GM23338 (cell line): ENCODE measurements around the gene SEC16A. TPM values are rescaled to one million over a fixed set of nuclear protein-coding genes. Genes with fewer than 3 reads are reported as not detected.
A peak's percentile ranks its signal among the peaks of the same experiment; 100 is the strongest.

Experiments used
- ATAC-seq: fragments of 200-7000 bp; cut with Tn5 transposase; 3 replicates; pipeline ENCODE4 v1.9.1; 2020
- DNase-seq: peaks from one replicate; pipeline ENCODE4 v3.0.0-alpha.2; 2015; ENCODE audit warnings: low spot score
- H2AFZ ChIP-seq: fragments of 200-600 bp; sonication (generic); 2 replicates; pipeline ENCODE4 v1.8.0; 2016; ENCODE audit warnings: antibody characterized with exemption, mild to moderate bottlenecking, moderate library complexity
- H3F3A ChIP-seq: fragments of 200-600 bp; sonication (generic); replicated peaks from 2 replicates; pipeline ENCODE4 v1.8.0; 2017; ENCODE audit warnings: antibody characterized with exemption, mixed run types, low read depth
- H3K27ac ChIP-seq: fragments of 200-600 bp; sonication (generic); 2 replicates; pipeline ENCODE4 v1.6.1; 2016; ENCODE audit warnings: low read depth
- H3K27me3 ChIP-seq: fragments of 200-600 bp; sonication (generic); 2 replicates; pipeline ENCODE4 v1.8.0; 2016; ENCODE audit warnings: mild to moderate bottlenecking, mixed run types, moderate library complexity; ENCODE audit not compliant: insufficient read depth
- H3K36me3 ChIP-seq: fragments of 200-600 bp; sonication (generic); 2 replicates; pipeline ENCODE4 v1.8.0; 2016; ENCODE audit warnings: mild to moderate bottlenecking; ENCODE audit not compliant: insufficient read depth
- H3K4me1 ChIP-seq: fragments of 200-600 bp; sonication (generic); 2 replicates; pipeline ENCODE4 v1.8.0; 2016; ENCODE audit warnings: mild to moderate bottlenecking, moderate library complexity; ENCODE audit not compliant: insufficient read depth
- H3K4me2 ChIP-seq: fragments of 200-600 bp; sonication (generic); 2 replicates; pipeline ENCODE4 v1.7.1; 2017; ENCODE audit warnings: mixed run types
- H3K4me3 ChIP-seq: fragments of 200-600 bp; sonication (generic); 2 replicates; pipeline ENCODE4 v1.6.1; 2016; ENCODE audit warnings: mixed run types
- H3K79me2 ChIP-seq: fragments of 200-600 bp; sonication (generic); replicated peaks from 2 replicates; pipeline ENCODE4 v1.8.0; 2017; ENCODE audit warnings: mild to moderate bottlenecking; ENCODE audit not compliant: insufficient read depth
- H3K9me2 ChIP-seq: fragments of 200-600 bp; sonication (generic); 2 replicates; pipeline ENCODE4 v1.8.0; 2017; ENCODE audit not compliant: insufficient read depth
- H4K20me1 ChIP-seq: fragments of 200-600 bp; sonication (generic); replicated peaks from 2 replicates; pipeline ENCODE4 v1.8.0; 2017; ENCODE audit warnings: mild to moderate bottlenecking; ENCODE audit not compliant: insufficient read depth
- H3K27ac Mint-ChIP-seq: 2 replicates; pipeline ENCODE4 v1.8.0; 2020; ENCODE audit warnings: inconsistent platforms, mild to moderate bottlenecking, moderate library complexity, mixed read lengths
- H3K27me3 Mint-ChIP-seq: 3 replicates; pipeline ENCODE4 v1.8.0; 2022; ENCODE audit warnings: low read depth, mild to moderate bottlenecking, moderate library complexity, mixed read lengths, inconsistent platforms; ENCODE audit not compliant: insufficient read depth, poor library complexity
- H3K36me3 Mint-ChIP-seq: 3 replicates; pipeline ENCODE4 v1.8.0; 2021; ENCODE audit warnings: low read depth, mild to moderate bottlenecking, inconsistent platforms, moderate library complexity, mixed read lengths
- H3K4me1 Mint-ChIP-seq: 3 replicates; pipeline ENCODE4 v1.8.0; 2020; ENCODE audit warnings: mild to moderate bottlenecking, inconsistent platforms, mixed read lengths
- H3K4me3 Mint-ChIP-seq: 3 replicates; pipeline ENCODE4 v1.8.0; 2021; ENCODE audit warnings: moderate library complexity, mild to moderate bottlenecking, inconsistent platforms, mixed read lengths
- H3K9me3 Mint-ChIP-seq: 3 replicates; pipeline ENCODE4 v1.8.0; 2020; ENCODE audit warnings: moderate library complexity, mild to moderate bottlenecking, inconsistent platforms, mixed read lengths
- CREB1 ChIP-seq: fragments of 250-450 bp; sonication (Bioruptor Pico); IDR thresholded peaks from 2 replicates; pipeline ENCODE4 v1.5.0; 2020; ENCODE audit warnings: low read depth, mild to moderate bottlenecking, moderate library complexity
- ETS1 ChIP-seq: IDR thresholded peaks from 2 replicates; pipeline ENCODE4 v1.6.1; 2016; ENCODE audit warnings: antibody characterized with exemption
- EZH2 ChIP-seq: fragments of 200-600 bp; sonication (generic); IDR thresholded peaks from one replicate; pipeline ENCODE4 v1.8.0; 2017; ENCODE audit warnings: antibody characterized with exemption, mild to moderate bottlenecking, low read depth; ENCODE audit not compliant: unreplicated experiment
- EZH2phosphoT487 ChIP-seq: fragments of 200-600 bp; sonication (generic); IDR thresholded peaks from one replicate; pipeline ENCODE4 v1.8.1; 2018; ENCODE audit warnings: antibody characterized with exemption; ENCODE audit not compliant: unreplicated experiment
- JUNB ChIP-seq: IDR thresholded peaks from one replicate; pipeline ENCODE4 v1.6.1; 2016; ENCODE audit warnings: antibody characterized with exemption; ENCODE audit not compliant: unreplicated experiment
- NANOG ChIP-seq: IDR thresholded peaks from 2 replicates; pipeline ENCODE4 v1.6.1; 2016; ENCODE audit warnings: antibody characterized with exemption, borderline replicate concordance
- POLR2AphosphoS5 ChIP-seq: IDR thresholded peaks from 2 replicates; pipeline ENCODE4 v1.6.1; 2016; ENCODE audit warnings: antibody characterized with exemption, low read depth
- REST ChIP-seq: IDR thresholded peaks from one replicate; pipeline ENCODE4 v1.6.1; 2018; ENCODE audit warnings: antibody characterized with exemption; ENCODE audit not compliant: unreplicated experiment
- ZNF114 ChIP-seq: fragments of 250-450 bp; sonication (Bioruptor Pico); IDR thresholded peaks from 2 replicates; pipeline ENCODE4 v1.5.0; 2020; ENCODE audit warnings: mild to moderate bottlenecking, moderate library complexity
- ZNF331 ChIP-seq: fragments of 250-450 bp; sonication (Bioruptor Pico); IDR thresholded peaks from 2 replicates; pipeline ENCODE4 v1.5.0; 2020; ENCODE audit warnings: low read depth, mild to moderate bottlenecking, moderate library complexity
- ZNF462 ChIP-seq: fragments of 250-450 bp; sonication (Bioruptor Pico); IDR thresholded peaks from 2 replicates; pipeline ENCODE4 v1.5.0; 2020; ENCODE audit warnings: mild to moderate bottlenecking, moderate library complexity
- polyA plus RNA-seq: library from polyadenylated mRNA; unstranded; fragments of >200 nt; fragmentation: Nextera tagmentation; extraction: Ambion mirVana; gene quantifications from 2 replicates; pipeline ENCODE4 v1.2.1, GENCODE V29; 2016
- total RNA-seq: library from RNA; depleted of rRNA; stranded (reverse); fragments of >200 nt; shearing (Covaris generic); gene quantifications from 2 replicates; pipeline ENCODE4 v1.2.3, GENCODE V29; 2014

Gene SEC16A
- total and polyA plus RNA-seq, 2 experiments from 2014 or later: 34.0 to 59.2 TPM

GRCh38 chr9:136489731-136490130, 6.9 kb upstream of the SEC16A start:
- H3K4me1 ChIP-seq: no peaks in the 10 kb centered on the region
- no peaks in the 10 kb centered on the region; the same call in 1 of the 2 replicates for H4K20me1 ChIP-seq
- no peak overlapping the region for H3K4me2 ChIP-seq
- H3K36me3 ChIP-seq: no peaks in the 10 kb centered on the region
- no peak overlapping the region for H2AFZ ChIP-seq
- no peaks in the 10 kb centered on the region; the same call in 2 of the 3 replicates for H3K4me1 Mint-ChIP-seq
- H3F3A ChIP-seq: 0 out of 2 replicates have a peak, but pooled peaks cover 11% of the 10 kb centered on the region
- H3K27ac ChIP-seq: no peak overlapping the region
- H3K27me3 Mint-ChIP-seq: peaks cover 16% of the 10 kb centered on the region
- no peak overlapping the region for H3K4me3 ChIP-seq
- TF ChIP-seq EZH2phosphoT487: no peak
- no peak for TF ChIP-seq NANOG
- TF ChIP-seq EZH2: no peak
- no peak for TF ChIP-seq CREB1 (CRISPR knock-in tag)
- TF ChIP-seq POLR2AphosphoS5: no peak
- no peak for TF ChIP-seq ZNF114 (CRISPR knock-in tag)
- no peak for TF ChIP-seq ZNF331
- TF ChIP-seq ETS1: no peak
- TF ChIP-seq REST: no peak
- no peak for TF ChIP-seq JUNB
- no peaks in the 10 kb centered on the region for H3K9me3 Mint-ChIP-seq
- no peaks in the 10 kb centered on the region for H3K27me3 ChIP-seq
- no peak overlapping the region for H3K27ac Mint-ChIP-seq
- H3K9me2 ChIP-seq: no peaks in the 10 kb centered on the region
- no peaks in the 10 kb centered on the region for H3K36me3 Mint-ChIP-seq
- H3K79me2 ChIP-seq: no peaks in the 10 kb centered on the region
- DNase-seq (no peak), ATAC-seq (no peak)
- no peak overlapping the region for H3K4me3 Mint-ChIP-seq

GRCh38 chr9:136488247-136489214, 5.7 kb upstream of the SEC16A start:
- Mint-ChIP-seq H3K4me3 (no peak overlapping the region), H3K9me3 (no peaks in the 10 kb centered on the region), H3K4me1 (no peaks in the 10 kb centered on the region; the same call in 2 of the 3 replicates), H3K27ac (no peak overlapping the region), H3K27me3 (peaks cover 18% of the 10 kb centered on the region), H3K36me3 (no peaks in the 10 kb centered on the region)
- Histone ChIP-seq H4K20me1 (no peaks in the 10 kb centered on the region; the same call in 1 of the 2 replicates), H3K79me2 (no peaks in the 10 kb centered on the region), H3K36me3 (no peaks in the 10 kb centered on the region), H2AFZ (no peak overlapping the region), H3F3A (0 out of 2 replicates have a peak, but pooled peaks cover 12% of the 10 kb centered on the region), H3K4me1 (no peaks in the 10 kb centered on the region), H3K9me2 (no peaks in the 10 kb centered on the region), H3K4me2 (no peak overlapping the region), H3K27me3 (no peaks in the 10 kb centered on the region), H3K4me3 (no peak overlapping the region), H3K27ac (no peak overlapping the region)
- peak; percentile 56 for ATAC-seq
- peak; percentile 81 for DNase-seq
- no peak for TF ChIP-seq ZNF462
